HG02642 (cell line): Measurements from ENCODE around the gene WFDC5.
"Not testable (repeated sequence)": the region's sequence is repeated elsewhere in the genome, so short reads cannot be mapped to it uniquely, and the experiment has no call there.

ENCODE experiments used
- ATAC-seq: cut with Tn5 transposase; IDR thresholded peaks from one replicate; pipeline ENCODE4 v1.9.1; 2021; ENCODE audit warnings: mild to moderate bottlenecking; ENCODE audit not compliant: unreplicated experiment, poor library complexity

The WFDC5 gene

GRCh38 chr20:45114465-45115385 is at the start of gene WFDC5:
WFDC5 (minus strand) TSS chr20:45115174; CDS start chr20:45115083, 91 bp downstream.
- no peak for ATAC-seq

GRCh38 chr20:45163083-45163803 is 48.3 kb upstream of the WFDC5 start:
- ATAC-seq = no peak

- no peak for ATAC-seq
Measured at GRCh38 chr20:45157962-45158361, 43.0 kb upstream of the WFDC5 start.

- no peak for ATAC-seq
Measured at GRCh38 chr20:45156713-45157112, 41.7 kb upstream of the WFDC5 start.

GRCh38 chr20:45154794-45155193 is 39.8 kb upstream of the WFDC5 start:
- not testable (repeated sequence) for ATAC-seq

- ATAC-seq = no peak
Measured at GRCh38 chr20:45154183-45154582, 39.2 kb upstream of the WFDC5 start.

- ATAC-seq = no peak
Measured at GRCh38 chr20:45153752-45154151, 38.8 kb upstream of the WFDC5 start.

- no peak for ATAC-seq
Measured at GRCh38 chr20:45153147-45153546, 38.2 kb upstream of the WFDC5 start.

GRCh38 chr20:45152405-45152804 is 37.4 kb upstream of the WFDC5 start:
- no peak for ATAC-seq

- ATAC-seq = no peak
Measured at GRCh38 chr20:45149062-45149461, 34.1 kb upstream of the WFDC5 start.

GRCh38 chr20:45140836-45141235 is 25.9 kb upstream of the WFDC5 start:
- no peak for ATAC-seq

GRCh38 chr20:45139733-45140375 is 24.9 kb upstream of the WFDC5 start:
- ATAC-seq = not testable (repeated sequence)

GRCh38 chr20:45138561-45139300 is 23.8 kb upstream of the WFDC5 start:
- no peak for ATAC-seq

GRCh38 chr20:45136911-45137310 is 21.9 kb upstream of the WFDC5 start:
- no peak for ATAC-seq

- no peak for ATAC-seq
Measured at GRCh38 chr20:45128099-45128498, 13.1 kb upstream of the WFDC5 start.

- ATAC-seq = no peak
Measured at GRCh38 chr20:45124365-45124764, 9.4 kb upstream of the WFDC5 start, which contains the start of gene WFDC12. WFDC12 (minus strand) TSS chr20:45124465; CDS start chr20:45124447, 18 bp downstream.

- no peak for ATAC-seq
Measured at GRCh38 chr20:45121388-45121787, 6.4 kb upstream of the WFDC5 start.

GRCh38 chr20:45119556-45120266 is 4.7 kb upstream of the WFDC5 start:
- ATAC-seq = no peak

GRCh38 chr20:45118028-45118427 is 3.1 kb upstream of the WFDC5 start:
- no peak for ATAC-seq
